Anterior cingulate cortex (tissue), 58 donors: ENCODE measurements around the gene SLC41A3.
"Not testable (repeated sequence)": the region's sequence is repeated elsewhere in the genome, so short reads cannot be mapped to it uniquely, and the experiment has no call there.

Experiments used
- DNase-seq, 58 donors: peaks; one replicate each; lab custom pipeline; 2025; lab: John Stamatoyannopoulos, UW

Gene SLC41A3

GRCh38 chr3:126014252-126014651 lies 69.7 kb downstream of the SLC41A3 start:
- peak in 1 of 58 donors; percentile 13 for DNase-seq

- DNase-seq = no peak
Measured at GRCh38 chr3:126013751-126014156, 70.2 kb downstream of the SLC41A3 start.

- no peak for DNase-seq
Measured at GRCh38 chr3:126009181-126009580, 74.7 kb downstream of the SLC41A3 start.

GRCh38 chr3:126008219-126008618 lies 75.7 kb downstream of the SLC41A3 start:
- DNase-seq = no peak

GRCh38 chr3:126005951-126006350 lies 78.0 kb downstream of the SLC41A3 start:
- DNase-seq = no peak

- DNase-seq = no peak
Measured at GRCh38 chr3:126004692-126005091, 79.2 kb downstream of the SLC41A3 start.

GRCh38 chr3:126004217-126004616 lies 79.7 kb downstream of the SLC41A3 start:
- no peak for DNase-seq

GRCh38 chr3:126003447-126004190 lies 80.3 kb downstream of the SLC41A3 start:
- no peak for DNase-seq

GRCh38 chr3:126002189-126002588 lies 81.7 kb downstream of the SLC41A3 start:
- DNase-seq = no peak

GRCh38 chr3:125996751-125997150 lies 87.2 kb downstream of the SLC41A3 start:
- DNase-seq = not testable (repeated sequence)

GRCh38 chr3:125990253-125990970 lies 93.5 kb downstream of the SLC41A3 start:
- peak in 54 of 58 donors; percentile 11 to 91 (median 72) for DNase-seq

GRCh38 chr3:125984951-125985350 lies 99.0 kb downstream of the SLC41A3 start:
- not testable (repeated sequence) for DNase-seq

- DNase-seq = not testable (repeated sequence)
Measured at GRCh38 chr3:125977104-125977503, 106.8 kb downstream of the SLC41A3 start.

GRCh38 chr3:125976003-125976390 lies 107.9 kb downstream of the SLC41A3 start:
- DNase-seq = not testable (repeated sequence)

GRCh38 chr3:125975245-125976002 lies 108.5 kb downstream of the SLC41A3 start:
- not testable (repeated sequence) for DNase-seq

- peak in 53 of 58 donors; percentile 7 to 77 (median 44) for DNase-seq
Measured at GRCh38 chr3:125971997-125972944, 111.7 kb downstream of the SLC41A3 start.

GRCh38 chr3:125968701-125969592 lies 115.0 kb downstream of the SLC41A3 start, which contains the start of gene ROPN1B:
ROPN1B (plus strand) TSS chr3:125969178; CDS start chr3:125972055, 2,877 bp downstream.
- not testable (repeated sequence) for DNase-seq

GRCh38 chr3:125968121-125968520 lies 115.8 kb downstream of the SLC41A3 start:
- DNase-seq = not testable (repeated sequence)

GRCh38 chr3:125967156-125967555 lies 116.8 kb downstream of the SLC41A3 start:
- no peak for DNase-seq
